H1 (cell line): ENCODE measurements around the gene DES. TPM values are rescaled to one million over a fixed set of nuclear protein-coding genes. Genes with fewer than 3 reads are reported as not detected.

Experiments used
- CTCF ChIA-PET: fragments of 300-600 bp; sonication (Branson Sonifier 250); formaldehyde crosslinking; loops from one replicate; lab custom pipeline; 2021; ENCODE audit not compliant: partially characterized antibody; lab: Charles Lee
- POLR2A ChIA-PET: fragments of 300-600 bp; sonication (Branson Sonifier 250); formaldehyde crosslinking; loops from one replicate; lab custom pipeline; 2021; ENCODE audit warnings: inconsistent platforms; ENCODE audit not compliant: partially characterized antibody; lab: Charles Lee
- DNase-seq, 2 experiments: peaks; one replicate each; pipeline versions ENCODE4 v3.0.0 to v3.0.0-alpha.2; 2010 to 2022; ENCODE audit warnings: low spot score in 2 of 2, low read depth in 1 of 2, mixed read lengths in 1 of 2
- FAIRE-seq: peaks from 2 replicates; lab custom pipeline; 2011; peaks lifted over from hg19 to GRCh38; lab: Jason Lieb, UNC
- H2AFZ ChIP-seq: 2 replicates; pipeline ENCODE4 v1.8.1; 2012; ENCODE audit warnings: low read length, inconsistent platforms
- H2AK5ac ChIP-seq: 2 replicates; pipeline ENCODE4 v1.6.1; 2013; ENCODE audit warnings: low read depth, low read length
- H2BK120ac ChIP-seq: replicated peaks from 2 replicates; pipeline ENCODE3; 2013; ENCODE audit warnings: low read depth, low read length, inconsistent platforms
- H2BK12ac ChIP-seq: 2 replicates; pipeline ENCODE4 v1.6.1; 2013; ENCODE audit warnings: low read depth, low read length
- H2BK15ac ChIP-seq: 2 replicates; pipeline ENCODE4 v1.6.1; 2013; ENCODE audit warnings: low read length
- H2BK20ac ChIP-seq: 2 replicates; pipeline ENCODE4 v1.6.1; 2013; ENCODE audit warnings: low read length
- H2BK5ac ChIP-seq: 2 replicates; pipeline ENCODE4 v1.6.1; 2013; ENCODE audit warnings: low read depth, low read length
- H3K14ac ChIP-seq: 2 replicates; pipeline ENCODE4 v1.6.1; 2013; ENCODE audit warnings: inconsistent platforms; ENCODE audit not compliant: insufficient read length
- H3K18ac ChIP-seq: 2 replicates; pipeline ENCODE4 v1.6.1; 2013; ENCODE audit warnings: low read length; ENCODE audit errors: extremely low read depth
- H3K23ac ChIP-seq: 2 replicates; pipeline ENCODE4 v1.6.1; 2013; ENCODE audit warnings: inconsistent platforms; ENCODE audit not compliant: insufficient read length
- H3K23me2 ChIP-seq: 2 replicates; pipeline ENCODE4 v1.6.1; 2013; ENCODE audit warnings: low read depth, low read length
- H3K27ac ChIP-seq: 2 replicates; pipeline ENCODE4 v1.6.1; 2011; ENCODE audit warnings: low read depth, low read length, inconsistent platforms
- H3K27me3 ChIP-seq, 4 experiments: replicated peaks in 1 of 4; 1 replicate in 1 of 4; 2 replicates in 3 of 4; pipeline versions ENCODE4 v1.6.1 to v1.8.1; 2011 to 2013; ENCODE audit warnings: low read length in 3 of 4, mild to moderate bottlenecking in 3 of 4, inconsistent platforms in 2 of 4, mixed read lengths in 2 of 4, moderate library complexity in 1 of 4; ENCODE audit not compliant: control insufficient read depth in 3 of 4, insufficient read depth in 3 of 4; ENCODE audit errors: extremely low read depth in 1 of 4
- H3K36me3 ChIP-seq, 4 experiments: 2 replicates each; pipeline versions ENCODE4 v1.6.1 to v1.8.1; 2011 to 2013; ENCODE audit warnings: mild to moderate bottlenecking in 4 of 4, low read length in 3 of 4, moderate library complexity in 2 of 4, control low read depth in 1 of 4, inconsistent platforms in 1 of 4; ENCODE audit not compliant: insufficient read depth in 4 of 4, control insufficient read depth in 2 of 4
- H3K4ac ChIP-seq: replicated peaks from 2 replicates; pipeline ENCODE3; 2013; ENCODE audit warnings: low read length, low read depth, mixed read lengths, inconsistent platforms; ENCODE audit not compliant: insufficient read length
- H3K4me1 ChIP-seq, 4 experiments: replicated peaks in 1 of 4; 1 replicate in 1 of 4; 2 replicates in 3 of 4; pipeline versions ENCODE4 v1.6.1 to v1.8.1; 2011 to 2013; ENCODE audit warnings: low read length in 3 of 4, inconsistent platforms in 2 of 4, mixed read lengths in 1 of 4; ENCODE audit not compliant: insufficient read depth in 4 of 4, control insufficient read depth in 3 of 4
- H3K4me2 ChIP-seq, 2 experiments: 2 replicates each; pipeline versions ENCODE4 v1.6.1 to v1.8.1; 2011 to 2013; ENCODE audit warnings: low read depth in 2 of 2, low read length in 2 of 2, control low read depth in 1 of 2, inconsistent platforms in 1 of 2, mild to moderate bottlenecking in 1 of 2; ENCODE audit not compliant: insufficient read depth in 1 of 2
- H3K4me3 ChIP-seq, 4 experiments: fragments of 200-600, 300-600 bp in 1 of 4; sonication (generic), shearing (Covaris generic), sonication (Bioruptor Twin) in 1 of 4; 2 replicates each; pipeline versions ENCODE4 v1.5.1 to v1.8.1; 2011 to 2016; ENCODE audit warnings: low read length in 4 of 4, low read depth in 3 of 4, control low read depth in 2 of 4, inconsistent platforms in 2 of 4, mild to moderate bottlenecking in 2 of 4, mixed read lengths in 1 of 4, moderate library complexity in 1 of 4; ENCODE audit not compliant: insufficient read depth in 2 of 4; ENCODE audit errors: extremely low read depth in 1 of 4
- H3K56ac ChIP-seq: replicated peaks from 2 replicates; pipeline ENCODE3; 2013; ENCODE audit warnings: low read depth, mild to moderate bottlenecking, mixed read lengths, low read length, inconsistent platforms; ENCODE audit not compliant: insufficient read length
- H3K79me1 ChIP-seq: 2 replicates; pipeline ENCODE4 v1.6.1; 2013; ENCODE audit warnings: low read depth, low read length, control low read depth
- H3K79me2 ChIP-seq, 2 experiments: 2 replicates each; pipeline versions ENCODE4 v1.6.1 to v1.8.1; 2012 to 2013; ENCODE audit warnings: low read length in 2 of 2, mild to moderate bottlenecking in 2 of 2, inconsistent platforms in 1 of 2; ENCODE audit not compliant: insufficient read depth in 2 of 2, control insufficient read depth in 1 of 2
- H3K9ac ChIP-seq, 4 experiments: replicated peaks in 1 of 4; 1 replicate in 1 of 4; 2 replicates in 3 of 4; pipeline versions ENCODE4 v1.6.1 to v1.8.1; 2011 to 2013; ENCODE audit warnings: low read depth in 3 of 4, low read length in 3 of 4, control low read depth in 2 of 4, mild to moderate bottlenecking in 2 of 4, moderate library complexity in 2 of 4, inconsistent platforms in 1 of 4; ENCODE audit errors: extremely low read depth in 1 of 4
- H3K9me3 ChIP-seq, 2 experiments: 2 replicates each; pipeline versions ENCODE4 v1.6.1 to v1.8.1; 2012 to 2013; ENCODE audit warnings: mild to moderate bottlenecking in 2 of 2, moderate library complexity in 2 of 2, control low read depth in 1 of 2, inconsistent platforms in 1 of 2, low read depth in 1 of 2, low read length in 1 of 2, mixed read lengths in 1 of 2; ENCODE audit not compliant: insufficient read depth in 2 of 2
- H4K20me1 ChIP-seq, 2 experiments: replicated peaks in 1 of 2; 2 replicates each; pipeline versions ENCODE3 to v1.8.1; 2011 to 2013; ENCODE audit warnings: inconsistent platforms in 2 of 2, low read length in 2 of 2, mild to moderate bottlenecking in 1 of 2; ENCODE audit not compliant: insufficient read depth in 2 of 2, control insufficient read depth in 1 of 2
- H4K5ac ChIP-seq: 2 replicates; pipeline ENCODE4 v1.6.1; 2013; ENCODE audit warnings: low read length, low read depth, mixed read lengths, inconsistent platforms; ENCODE audit not compliant: insufficient read length
- H4K8ac ChIP-seq: 2 replicates; pipeline ENCODE4 v1.8.0; 2013; ENCODE audit warnings: mild to moderate bottlenecking, moderate library complexity, low read length, inconsistent platforms; ENCODE audit not compliant: insufficient read depth; ENCODE audit errors: extremely low read depth
- H4K91ac ChIP-seq: replicated peaks from 2 replicates; pipeline ENCODE3; 2013; ENCODE audit warnings: low read length, mixed read lengths, inconsistent platforms; ENCODE audit not compliant: insufficient read length
- CREB1 ChIP-seq: IDR thresholded peaks from 2 replicates; pipeline ENCODE4 v1.6.1; 2012; ENCODE audit warnings: inconsistent platforms
- NANOG ChIP-seq: IDR thresholded peaks from 2 replicates; pipeline ENCODE4 v1.6.1; 2011; ENCODE audit warnings: low read length, low read depth, mild to moderate bottlenecking, inconsistent platforms; ENCODE audit not compliant: insufficient read depth, poor library complexity, severe bottlenecking
- WGBS, 2 experiments: shearing (Covaris generic) in 1 of 2; methylation state at CpG; one replicate each; pipeline versions ENCODE4 v1.1.6 to v1.1.7; 2013 to 2015; ENCODE audit warnings: low lambda C conversion rate in 2 of 2, mixed read lengths in 2 of 2, inconsistent platforms in 1 of 2, low coverage in 1 of 2, missing lambda C conversion rate in 1 of 2; ENCODE audit not compliant: insufficient replicate concordance in 2 of 2, insufficient coverage in 1 of 2, insufficient read length in 1 of 2; ENCODE audit errors: extremely low coverage in 1 of 2, missing lambda C conversion rate in 1 of 2; 5-methylcytosine and 5-hydroxymethylcytosine counted together
- polyA plus RNA-seq, 7 experiments: library from polyadenylated mRNA; depleted of rRNA in 3 of 7; stranded (reverse) in 5 of 7; unstranded in 2 of 7; fragments of >200 nt in 5 of 7; fragments of 200-250 nt in 2 of 7; gene quantifications; 1 replicate in 5 of 7; 2 replicates in 1 of 7; 4 replicates in 1 of 7; pipeline versions ENCODE4 v1.2.1 to v1.2.3, GENCODE V29; 2011 to 2013; ENCODE audit warnings: missing spikeins in 2 of 7, mixed read lengths in 2 of 7
- total RNA-seq: library from RNA; stranded (reverse); fragmentation: NEBNext Ultra II Directional; extraction: Animal tissue kit (Norgen Biotek cat#: 25700); gene quantifications from 2 replicates; pipeline ENCODE4 v1.2.1, GENCODE V29; 2021

Gene DES
- total and polyA plus RNA-seq, 2 of the 8 experiments (the other 6 are each of a cell fraction or from before 2014, with no cell fraction given), result 1.8 to 4.3 TPM

DNA sequence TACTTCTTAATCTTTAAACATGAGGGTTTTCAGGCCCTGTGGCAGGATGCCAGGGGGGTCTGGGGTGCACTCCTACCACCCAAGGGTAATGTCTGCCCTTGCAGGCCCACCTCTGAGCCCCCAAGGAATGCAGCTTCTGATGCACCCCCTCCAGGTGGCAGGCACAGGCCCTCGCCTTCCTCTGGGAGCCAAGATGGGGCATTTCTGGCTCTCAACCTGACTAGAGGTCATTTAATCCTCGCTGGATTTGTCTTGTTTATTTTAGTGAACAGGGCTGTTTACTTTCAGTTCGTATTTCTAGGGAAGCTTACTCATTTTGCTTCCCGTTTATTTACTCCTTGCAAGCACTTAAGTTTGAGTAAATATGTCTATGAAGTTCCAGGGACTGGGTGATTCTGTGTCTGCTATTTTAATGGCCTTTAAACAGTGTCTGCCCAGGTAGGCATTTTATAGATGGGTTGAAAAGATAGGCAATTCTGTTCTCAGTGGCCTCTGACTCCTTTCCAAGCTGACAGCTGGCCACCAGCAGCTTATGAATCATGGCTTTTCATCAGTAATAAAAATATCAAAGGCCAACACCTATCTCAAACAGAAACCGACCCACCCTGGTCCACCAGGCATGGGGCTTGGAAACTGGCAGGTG is 19.3 kb upstream of the DES start:
- Histone ChIP-seq H4K5ac (no peak overlapping the region), H2AFZ (no peak overlapping the region), H4K91ac (no peak overlapping the region), H3K23me2 (no peaks in the 10 kb centered on the region), H2BK5ac (no peak overlapping the region), H3K4me3 (no peak overlapping the region), H3K9me3 (no peaks in the 10 kb centered on the region), H2BK120ac (no peak overlapping the region), H3K4me1 (peaks cover 2 to 16% (median 3%) of the 10 kb centered on the region in 4 experiments; a peak in 5 of 7 replicates), H4K20me1 (no peaks in the 10 kb centered on the region), H3K56ac (no peak overlapping the region), H3K36me3 (no peaks in the 10 kb centered on the region), H3K23ac (no peak overlapping the region), H3K79me1 (no peaks in the 10 kb centered on the region), H3K9ac (no peak overlapping the region), H3K27ac (no peak overlapping the region), H3K4ac (no peak overlapping the region), H2BK20ac (no peak overlapping the region), H3K4me2 (no peak overlapping the region), H3K14ac (no peak overlapping the region), H4K8ac (no peak overlapping the region), H2BK12ac (no peak overlapping the region), H2BK15ac (no peak overlapping the region), H2AK5ac (no peak overlapping the region), H3K18ac (no peak overlapping the region), H3K79me2 (no peaks in the 10 kb centered on the region), H3K27me3 (no peaks in the 10 kb centered on the region; a peak in 1 of 7 replicates)
- WGBS, 2 experiments, result 84% methylated on average over 5 of the region's 5 CpGs; no CpG with 5 or more reads in 1 of the 2 experiments
- FAIRE-seq (no peak), DNase-seq (no peak)
- POLR2A ChIA-PET, result no interaction called here
- CTCF ChIA-PET, result interaction anchor here (0.6 to 8.9 kb wide), 6 partner anchors 9 to 216 kb away, joined by 3 to 142 read pairs (median 6); partner anchors contain the start of gene DNPEP
- TF ChIP-seq CREB1 (no peak), NANOG (no peak)
